ENCODE results near the gene RRP1. TPM values are rescaled to one million over a fixed set of nuclear protein-coding genes. Genes with fewer than 3 reads are reported as not detected.
A peak's percentile ranks its signal among the peaks of the same experiment; 100 is the strongest.

Gene RRP1
- total RNA-seq, 1 experiment from 2014 or later, result 53.9 TPM

DNA sequence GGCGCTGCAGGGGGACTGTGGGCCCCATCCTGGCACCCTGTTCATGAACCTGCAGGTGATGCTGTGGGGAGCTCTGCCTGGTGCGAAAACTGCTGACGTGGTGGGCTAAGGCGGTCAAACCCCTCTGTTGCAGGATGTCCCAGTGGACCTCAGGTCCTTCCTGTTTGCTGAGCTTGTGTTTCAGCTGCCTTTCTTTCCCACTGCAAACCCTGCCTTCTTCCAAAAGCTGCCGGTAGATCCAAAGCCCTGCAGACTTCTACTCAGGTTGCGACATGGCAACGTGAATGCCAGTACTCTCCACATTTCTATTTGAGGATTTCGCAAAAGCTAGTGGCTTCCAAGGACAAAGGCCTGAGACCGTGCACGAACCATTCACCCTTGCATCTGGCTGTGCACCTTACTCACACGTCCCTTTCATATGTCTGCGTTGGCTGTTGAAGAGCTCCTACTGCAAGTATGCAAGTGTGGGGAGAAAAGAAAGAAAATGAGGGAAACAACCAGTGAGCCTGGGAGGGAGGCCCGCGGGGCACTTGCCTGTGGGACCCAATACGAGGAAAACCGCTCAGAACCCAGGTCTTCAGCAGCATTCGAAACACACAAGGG lies 6.2 kb upstream of the RRP1 start:
- no peaks in the 10 kb centered on the region for H3K36me3 ChIP-seq (ENCODE audit: control insufficient read depth in 1 of 2, insufficient read depth in 2 of 2, low read length in 2 of 2)
- H3K4me3 ChIP-seq (replicated peaks in 1 of 2; ENCODE audit: low read depth in 1 of 2, low read length in 2 of 2), result no peak overlapping the region
- no peaks in the 10 kb centered on the region for H3K9me2 ChIP-seq (ENCODE audit: insufficient read depth)
- 0 out of 2 replicates have a peak overlapping the region, but pooled peaks have one; percentile 9 for H3K4me2 ChIP-seq (ENCODE audit: low read length)
- CTCF ChIA-PET, result no interaction called here
- H3K79me2 ChIP-seq (ENCODE audit: insufficient read depth, low read length), result no peaks in the 10 kb centered on the region
- POLR2A ChIA-PET, result no interaction called here
- H4K20me1 ChIP-seq (ENCODE audit: insufficient read depth), result no peaks in the 10 kb centered on the region
- TF ChIP-seq FOSL1 (IDR thresholded peaks at IDR 0.05; ENCODE audit: low read depth) (no peak), ZFX (IDR thresholded peaks at IDR 0.05) (no peak), YY1 (IDR thresholded peaks at IDR 0.05; ENCODE audit: extremely low read depth, insufficient replicate concordance, low read depth, low read length) (no peak), SRF (IDR thresholded peaks at IDR 0.05; ENCODE audit: low read depth) (no peak), CBX3 (IDR thresholded peaks at IDR 0.05; ENCODE audit: low read depth) (no peak), EGR1 (IDR thresholded peaks at IDR 0.05; ENCODE audit: low read depth) (no peak), POLR2A (IDR thresholded peaks at IDR 0.05; ENCODE audit: borderline replicate concordance, extremely low read depth, insufficient read depth, insufficient read length) (no peak)
- peaks cover 3 to 28% of the 10 kb centered on the region in 2 experiments; a peak in 2 of 4 replicates for H3K4me1 ChIP-seq (ENCODE audit: control insufficient read depth in 1 of 2, insufficient read depth in 2 of 2, low read length in 2 of 2)
- DNase-seq (ENCODE audit: low read depth, low spot score) (no peak), ATAC-seq (no peak)
- no peak overlapping the region for H3K27ac ChIP-seq (ENCODE audit: low read depth, low read length)
- H3K27me3 ChIP-seq (ENCODE audit: insufficient read depth, low read length), result no peaks in the 10 kb centered on the region
- no peak overlapping the region for H3K9ac ChIP-seq (ENCODE audit: low read length)
- no peak overlapping the region for H2AFZ ChIP-seq (ENCODE audit: low read depth, low read length, poor library complexity, severe bottlenecking)
- intact Hi-C loops (cut with micrococcal nuclease), result no loop called here
- RAD21 ChIA-PET (ENCODE audit: low non-redundant PET in 1 of 2, low total read pairs in 2 of 2, uncharacterized antibody in 2 of 2, unreplicated experiment in 2 of 2), result no interaction called here
- BruUV-seq (replicated peaks), result no TSS peak
- H3K9me3 ChIP-seq (ENCODE audit: control insufficient read depth in 1 of 2, insufficient read depth in 1 of 2, low read depth in 1 of 2, low read length in 2 of 2), result no peaks in the 10 kb centered on the region

DNA sequence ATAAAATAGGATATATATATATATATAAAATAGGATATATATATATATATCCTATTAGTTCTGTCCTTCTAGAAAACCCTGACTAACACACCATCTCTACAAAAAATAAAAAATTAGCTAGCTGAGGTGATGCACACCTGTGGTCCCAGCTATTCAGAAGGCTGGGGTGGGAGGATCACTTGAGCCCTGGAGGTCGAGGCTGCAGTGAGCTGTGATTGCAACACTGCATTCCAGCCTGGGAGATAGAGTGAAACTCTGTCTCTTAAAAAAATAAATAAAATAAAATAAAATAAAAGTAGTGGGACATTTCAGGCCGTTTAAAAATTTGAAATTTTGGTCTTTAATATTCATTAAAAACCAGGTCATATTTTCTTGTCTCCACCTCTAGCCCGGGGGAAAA lies 4.2 kb upstream of the RRP1 start:
- DNase-seq (ENCODE audit: low read depth, low spot score) (no peak), ATAC-seq (no peak)
- Histone ChIP-seq H3K27me3 (ENCODE audit: insufficient read depth, low read length) (no peaks in the 10 kb centered on the region), H3K4me3 (replicated peaks in 1 of 2; ENCODE audit: low read depth in 1 of 2, low read length in 2 of 2) (no peak overlapping the region), H3K9me3 (ENCODE audit: control insufficient read depth in 1 of 2, insufficient read depth in 1 of 2, low read depth in 1 of 2, low read length in 2 of 2) (no peaks in the 10 kb centered on the region), H3K9me2 (ENCODE audit: insufficient read depth) (no peaks in the 10 kb centered on the region), H4K20me1 (ENCODE audit: insufficient read depth) (no peaks in the 10 kb centered on the region), H3K4me1 (ENCODE audit: control insufficient read depth in 1 of 2, insufficient read depth in 2 of 2, low read length in 2 of 2) (peaks cover 3 to 27% of the 10 kb centered on the region in 2 experiments; a peak in 3 of 4 replicates), H3K4me2 (ENCODE audit: low read length) (no peak overlapping the region), H3K79me2 (ENCODE audit: insufficient read depth, low read length) (peaks cover 8% of the 10 kb centered on the region), H3K9ac (ENCODE audit: low read length) (no peak overlapping the region), H2AFZ (ENCODE audit: low read depth, low read length, poor library complexity, severe bottlenecking) (no peak overlapping the region), H3K36me3 (ENCODE audit: control insufficient read depth in 1 of 2, insufficient read depth in 2 of 2, low read length in 2 of 2) (no peaks in the 10 kb centered on the region), H3K27ac (ENCODE audit: low read depth, low read length) (no peak overlapping the region)
- ChIA-PET POLR2A (no interaction called here), CTCF (no interaction called here), RAD21 (ENCODE audit: low non-redundant PET in 1 of 2, low total read pairs in 2 of 2, uncharacterized antibody in 2 of 2, unreplicated experiment in 2 of 2) (no interaction called here)
- intact Hi-C loops (cut with micrococcal nuclease), result no loop called here
- TF ChIP-seq SRF (IDR thresholded peaks at IDR 0.05; ENCODE audit: low read depth), result no peak
- no peak for TF ChIP-seq EGR1 (IDR thresholded peaks at IDR 0.05; ENCODE audit: low read depth)
- TF ChIP-seq, protein P1, sequence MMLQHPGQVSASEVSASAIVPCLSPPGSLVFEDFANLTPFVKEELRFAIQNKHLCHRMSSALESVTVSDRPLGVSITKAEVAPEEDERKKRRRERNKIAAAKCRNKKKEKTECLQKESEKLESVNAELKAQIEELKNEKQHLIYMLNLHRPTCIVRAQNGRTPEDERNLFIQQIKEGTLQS (IDR thresholded peaks at IDR 0.05), result no peak
- no peak for TF ChIP-seq YY1 (IDR thresholded peaks at IDR 0.05; ENCODE audit: extremely low read depth, insufficient replicate concordance, low read depth, low read length)
- TF ChIP-seq JUND (IDR thresholded peaks at IDR 0.05), result no peak
- no peak for TF ChIP-seq EZH2phosphoT487 (IDR thresholded peaks at IDR 0.05; ENCODE audit: borderline replicate concordance)
- TF ChIP-seq, protein P2, sequence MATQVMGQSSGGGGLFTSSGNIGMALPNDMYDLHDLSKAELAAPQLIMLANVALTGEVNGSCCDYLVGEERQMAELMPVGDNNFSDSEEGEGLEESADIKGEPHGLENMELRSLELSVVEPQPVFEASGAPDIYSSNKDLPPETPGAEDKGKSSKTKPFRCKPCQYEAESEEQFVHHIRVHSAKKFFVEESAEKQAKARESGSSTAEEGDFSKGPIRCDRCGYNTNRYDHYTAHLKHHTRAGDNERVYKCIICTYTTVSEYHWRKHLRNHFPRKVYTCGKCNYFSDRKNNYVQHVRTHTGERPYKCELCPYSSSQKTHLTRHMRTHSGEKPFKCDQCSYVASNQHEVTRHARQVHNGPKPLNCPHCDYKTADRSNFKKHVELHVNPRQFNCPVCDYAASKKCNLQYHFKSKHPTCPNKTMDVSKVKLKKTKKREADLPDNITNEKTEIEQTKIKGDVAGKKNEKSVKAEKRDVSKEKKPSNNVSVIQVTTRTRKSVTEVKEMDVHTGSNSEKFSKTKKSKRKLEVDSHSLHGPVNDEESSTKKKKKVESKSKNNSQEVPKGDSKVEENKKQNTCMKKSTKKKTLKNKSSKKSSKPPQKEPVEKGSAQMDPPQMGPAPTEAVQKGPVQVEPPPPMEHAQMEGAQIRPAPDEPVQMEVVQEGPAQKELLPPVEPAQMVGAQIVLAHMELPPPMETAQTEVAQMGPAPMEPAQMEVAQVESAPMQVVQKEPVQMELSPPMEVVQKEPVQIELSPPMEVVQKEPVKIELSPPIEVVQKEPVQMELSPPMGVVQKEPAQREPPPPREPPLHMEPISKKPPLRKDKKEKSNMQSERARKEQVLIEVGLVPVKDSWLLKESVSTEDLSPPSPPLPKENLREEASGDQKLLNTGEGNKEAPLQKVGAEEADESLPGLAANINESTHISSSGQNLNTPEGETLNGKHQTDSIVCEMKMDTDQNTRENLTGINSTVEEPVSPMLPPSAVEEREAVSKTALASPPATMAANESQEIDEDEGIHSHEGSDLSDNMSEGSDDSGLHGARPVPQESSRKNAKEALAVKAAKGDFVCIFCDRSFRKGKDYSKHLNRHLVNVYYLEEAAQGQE (IDR thresholded peaks at IDR 0.05; ENCODE audit: low read depth), result no peak
- TF ChIP-seq RAD21 (IDR thresholded peaks at IDR 0.05; ENCODE audit: low read depth), result no peak
- no peak for TF ChIP-seq ZNF274 (IDR thresholded peaks at IDR 0.05; ENCODE audit: low read depth, low read length)
- no peak for TF ChIP-seq SIN3A (IDR thresholded peaks at IDR 0.05; ENCODE audit: low read depth)
- TF ChIP-seq ELF1 (IDR thresholded peaks at IDR 0.05; ENCODE audit: borderline replicate concordance, low read depth), result no peak
- TF ChIP-seq SP1 (IDR thresholded peaks at IDR 0.05; ENCODE audit: low read depth), result no peak
- TF ChIP-seq ZFX (IDR thresholded peaks at IDR 0.05), result no peak
- BruUV-seq (replicated peaks), result no TSS peak
